Fibroblast of lung (primary cell): ENCODE measurements around the gene TLCD2. TPM values are rescaled to one million over a fixed set of nuclear protein-coding genes. Genes with fewer than 3 reads are reported as not detected.

Experiments
- DNase-seq, 2 donors: peaks; one replicate each; pipeline versions ENCODE4 v3.0.0 to v3.0.0-alpha.2; 2010; ENCODE audit warnings: low read depth in 2 of 2
- H2AFZ ChIP-seq: 2 replicates; pipeline ENCODE4 v1.5.1; 2012; ENCODE audit warnings: low read length, control low read depth, inconsistent platforms
- H3K27ac ChIP-seq: 2 replicates; pipeline ENCODE4 v1.5.1; 2011; ENCODE audit warnings: low read length, control low read depth; ENCODE audit not compliant: insufficient read depth
- H3K27me3 ChIP-seq: 2 replicates; pipeline ENCODE4 v1.5.1; 2011; ENCODE audit warnings: mild to moderate bottlenecking, low read length; ENCODE audit not compliant: control insufficient read depth, insufficient read depth
- H3K36me3 ChIP-seq: 2 replicates; pipeline ENCODE4 v1.5.1; 2011; ENCODE audit warnings: low read length; ENCODE audit not compliant: control insufficient read depth, insufficient read depth
- H3K4me1 ChIP-seq: 2 replicates; pipeline ENCODE4 v1.5.1; 2011; ENCODE audit warnings: low read length; ENCODE audit not compliant: control insufficient read depth, insufficient read depth; ENCODE audit errors: extremely low read depth
- H3K4me2 ChIP-seq: 2 replicates; pipeline ENCODE4 v1.5.1; 2011; ENCODE audit warnings: low read length, control low read depth; ENCODE audit not compliant: insufficient read depth; ENCODE audit errors: extremely low read depth
- H3K4me3 ChIP-seq, 4 experiments: fragments of 200-600 bp in 1 of 4; sonication (generic) in 1 of 4; replicated peaks in 1 of 4; 2 replicates each; pipeline ENCODE4 v1.5.1; 2011 to 2016; ENCODE audit warnings: low read length in 4 of 4, low read depth in 3 of 4, mild to moderate bottlenecking in 3 of 4, control low read depth in 2 of 4, inconsistent platforms in 1 of 4, mixed read lengths in 1 of 4; ENCODE audit not compliant: insufficient read depth in 1 of 4; ENCODE audit errors: control extremely low read depth in 1 of 4
- H3K79me2 ChIP-seq: 2 replicates; pipeline ENCODE4 v1.5.1; 2012; ENCODE audit warnings: mild to moderate bottlenecking, low read length, inconsistent platforms; ENCODE audit not compliant: control insufficient read depth, insufficient read depth
- H3K9ac ChIP-seq: 2 replicates; pipeline ENCODE4 v1.5.1; 2011; ENCODE audit warnings: mild to moderate bottlenecking, low read length, control low read depth; ENCODE audit not compliant: insufficient read depth
- H3K9me3 ChIP-seq: 2 replicates; pipeline ENCODE4 v1.5.1; 2012; ENCODE audit warnings: low read depth, low read length; ENCODE audit not compliant: control insufficient read depth, insufficient read depth
- H4K20me1 ChIP-seq: 2 replicates; pipeline ENCODE4 v1.5.1; 2011; ENCODE audit warnings: low read length; ENCODE audit not compliant: control insufficient read depth, insufficient read depth; ENCODE audit errors: extremely low read depth
- CTCF ChIP-seq, 2 donors: IDR thresholded peaks in 1 of 2; conservative IDR thresholded peaks in 1 of 2; 1 replicate in 1 of 2; 2 replicates in 1 of 2; pipeline ENCODE4 v1.5.1; 2011 to 2012; ENCODE audit warnings: low read length in 2 of 2, control low read depth in 1 of 2, inconsistent platforms in 1 of 2, low read depth in 1 of 2, mild to moderate bottlenecking in 1 of 2
- EZH2 ChIP-seq: IDR thresholded peaks from 2 replicates; pipeline ENCODE4 v1.5.1; 2012; ENCODE audit warnings: low read length, control low read depth, mild to moderate bottlenecking; ENCODE audit errors: missing control alignments
- polyA plus RNA-seq, 2 donors: library from polyadenylated mRNA; depleted of rRNA in 1 of 2; stranded (reverse) in 1 of 2; unstranded in 1 of 2; fragments of >200 nt; gene quantifications; 2 replicates each; pipeline ENCODE4 v1.2.1, GENCODE V29; 2011 to 2012; ENCODE audit warnings: missing spikeins in 1 of 2
- total RNA-seq: library from RNA; depleted of rRNA; stranded (reverse); fragments of >200 nt; gene quantifications from 2 replicates; pipeline ENCODE4 v1.2.1, GENCODE V29; 2014

Gene TLCD2
- total and polyA plus RNA-seq, 2 donors (not counting 1 experiment from before 2014, with no cell fraction given): 7.1 to 9.7 TPM

GRCh38 chr17:1753767-1754429 is 43.7 kb upstream of the TLCD2 start:
- Histone ChIP-seq H2AFZ (no peak overlapping the region), H4K20me1 (no peaks in the 10 kb centered on the region), H3K36me3 (no peaks in the 10 kb centered on the region), H3K4me1 (no peaks in the 10 kb centered on the region), H3K79me2 (no peaks in the 10 kb centered on the region), H3K27me3 (no peaks in the 10 kb centered on the region), H3K4me2 (no peak overlapping the region), H3K9ac (no peak overlapping the region), H3K4me3 (no peak overlapping the region), H3K9me3 (no peaks in the 10 kb centered on the region), H3K27ac (no peak overlapping the region)
- no peak for DNase-seq
- TF ChIP-seq EZH2: no peak
- no peak for TF ChIP-seq CTCF (conservative IDR thresholded peaks at IDR 0.05 in 1 of 2, IDR thresholded peaks at IDR 0.05 in 1 of 2; ENCODE audit: low read depth in 1 of 2, low read length in 2 of 2)

- no peak overlapping the region for H3K4me2 ChIP-seq
- H3K79me2 ChIP-seq: no peaks in the 10 kb centered on the region
- H3K27ac ChIP-seq: no peak overlapping the region
- no peak overlapping the region for H3K4me3 ChIP-seq
- H4K20me1 ChIP-seq: no peaks in the 10 kb centered on the region
- no peaks in the 10 kb centered on the region for H3K36me3 ChIP-seq
- H3K9ac ChIP-seq: no peak overlapping the region
- TF ChIP-seq EZH2 (no peak), CTCF (conservative IDR thresholded peaks at IDR 0.05 in 1 of 2, IDR thresholded peaks at IDR 0.05 in 1 of 2; ENCODE audit: low read depth in 1 of 2, low read length in 2 of 2) (no peak)
- H3K9me3 ChIP-seq: no peaks in the 10 kb centered on the region
- no peaks in the 10 kb centered on the region for H3K4me1 ChIP-seq
- DNase-seq: no peak
- no peak overlapping the region for H2AFZ ChIP-seq
- no peaks in the 10 kb centered on the region for H3K27me3 ChIP-seq
Observed at GRCh38 chr17:1752425-1753262, 42.5 kb upstream of the TLCD2 start.

- Histone ChIP-seq H3K4me1 (no peaks in the 10 kb centered on the region), H4K20me1 (no peaks in the 10 kb centered on the region), H2AFZ (no peak overlapping the region), H3K27ac (no peak overlapping the region), H3K9me3 (no peaks in the 10 kb centered on the region), H3K79me2 (no peaks in the 10 kb centered on the region), H3K36me3 (no peaks in the 10 kb centered on the region), H3K4me2 (no peak overlapping the region), H3K27me3 (no peaks in the 10 kb centered on the region), H3K4me3 (no peak overlapping the region), H3K9ac (no peak overlapping the region)
- TF ChIP-seq CTCF (conservative IDR thresholded peaks at IDR 0.05 in 1 of 2, IDR thresholded peaks at IDR 0.05 in 1 of 2; ENCODE audit: low read depth in 1 of 2, low read length in 2 of 2): no peak
- TF ChIP-seq EZH2: no peak
- no peak for DNase-seq
Observed at GRCh38 chr17:1750628-1751027, 40.5 kb upstream of the TLCD2 start.
